ENCODE results near the gene OSBPL8.

GRCh38 chr12:76568888-76569551 is 9.4 kb upstream of the OSBPL8 start:
- TF ChIP-seq, protein P1, sequence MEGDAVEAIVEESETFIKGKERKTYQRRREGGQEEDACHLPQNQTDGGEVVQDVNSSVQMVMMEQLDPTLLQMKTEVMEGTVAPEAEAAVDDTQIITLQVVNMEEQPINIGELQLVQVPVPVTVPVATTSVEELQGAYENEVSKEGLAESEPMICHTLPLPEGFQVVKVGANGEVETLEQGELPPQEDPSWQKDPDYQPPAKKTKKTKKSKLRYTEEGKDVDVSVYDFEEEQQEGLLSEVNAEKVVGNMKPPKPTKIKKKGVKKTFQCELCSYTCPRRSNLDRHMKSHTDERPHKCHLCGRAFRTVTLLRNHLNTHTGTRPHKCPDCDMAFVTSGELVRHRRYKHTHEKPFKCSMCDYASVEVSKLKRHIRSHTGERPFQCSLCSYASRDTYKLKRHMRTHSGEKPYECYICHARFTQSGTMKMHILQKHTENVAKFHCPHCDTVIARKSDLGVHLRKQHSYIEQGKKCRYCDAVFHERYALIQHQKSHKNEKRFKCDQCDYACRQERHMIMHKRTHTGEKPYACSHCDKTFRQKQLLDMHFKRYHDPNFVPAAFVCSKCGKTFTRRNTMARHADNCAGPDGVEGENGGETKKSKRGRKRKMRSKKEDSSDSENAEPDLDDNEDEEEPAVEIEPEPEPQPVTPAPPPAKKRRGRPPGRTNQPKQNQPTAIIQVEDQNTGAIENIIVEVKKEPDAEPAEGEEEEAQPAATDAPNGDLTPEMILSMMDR (IDR thresholded peaks at IDR 0.05; ENCODE audit: insufficient read depth, low read length, poor library complexity, severe bottlenecking) = no peak
- no peak for TF ChIP-seq EZH2phosphoT487 (conservative IDR thresholded peaks at IDR 0.05; ENCODE audit: low read length)
